Ramos (cell line): Measurements from ENCODE around the gene MBNL1.

ENCODE experiments used
- in situ Hi-C: fragments of 300-500 bp; cut with MboI; formaldehyde crosslinking; loops from one replicate; pipeline ENCODE4 v1.14.3; 2022; ENCODE audit warnings: low sequenced_read_pairs; ENCODE audit not compliant: unreplicated experiment

Gene MBNL1

GRCh38 chr3:152295344-152295743, 26.6 kb downstream of the MBNL1 start:
- in situ Hi-C loops = no loop called here

GRCh38 chr3:152295806-152296205, 27.1 kb downstream of the MBNL1 start:
- in situ Hi-C loops = no loop called here

- in situ Hi-C loops = no loop called here
These were observed 27.7 kb downstream of the MBNL1 start for GRCh38 chr3:152296382-152296781.

DNA sequence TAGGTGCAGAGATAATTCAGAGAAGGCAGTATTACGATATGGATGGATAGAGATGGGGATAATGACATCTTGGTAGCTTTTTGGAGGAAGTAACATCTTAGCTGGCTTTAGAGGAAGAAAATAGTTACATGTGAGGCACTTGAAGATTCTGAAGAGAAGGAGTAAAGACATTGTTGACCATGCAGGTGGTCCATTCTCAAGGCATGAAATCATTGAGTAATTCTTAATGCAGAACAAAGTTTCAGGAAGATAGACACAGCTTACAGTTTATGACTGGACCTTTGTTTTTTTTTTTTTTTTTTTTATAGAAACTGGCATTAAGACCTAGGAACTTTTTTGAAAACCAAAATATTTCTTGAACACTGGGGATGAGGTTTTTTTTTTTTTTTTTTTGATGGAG, 28.2 kb downstream of the MBNL1 start:
- in situ Hi-C loops = no loop called here

DNA sequence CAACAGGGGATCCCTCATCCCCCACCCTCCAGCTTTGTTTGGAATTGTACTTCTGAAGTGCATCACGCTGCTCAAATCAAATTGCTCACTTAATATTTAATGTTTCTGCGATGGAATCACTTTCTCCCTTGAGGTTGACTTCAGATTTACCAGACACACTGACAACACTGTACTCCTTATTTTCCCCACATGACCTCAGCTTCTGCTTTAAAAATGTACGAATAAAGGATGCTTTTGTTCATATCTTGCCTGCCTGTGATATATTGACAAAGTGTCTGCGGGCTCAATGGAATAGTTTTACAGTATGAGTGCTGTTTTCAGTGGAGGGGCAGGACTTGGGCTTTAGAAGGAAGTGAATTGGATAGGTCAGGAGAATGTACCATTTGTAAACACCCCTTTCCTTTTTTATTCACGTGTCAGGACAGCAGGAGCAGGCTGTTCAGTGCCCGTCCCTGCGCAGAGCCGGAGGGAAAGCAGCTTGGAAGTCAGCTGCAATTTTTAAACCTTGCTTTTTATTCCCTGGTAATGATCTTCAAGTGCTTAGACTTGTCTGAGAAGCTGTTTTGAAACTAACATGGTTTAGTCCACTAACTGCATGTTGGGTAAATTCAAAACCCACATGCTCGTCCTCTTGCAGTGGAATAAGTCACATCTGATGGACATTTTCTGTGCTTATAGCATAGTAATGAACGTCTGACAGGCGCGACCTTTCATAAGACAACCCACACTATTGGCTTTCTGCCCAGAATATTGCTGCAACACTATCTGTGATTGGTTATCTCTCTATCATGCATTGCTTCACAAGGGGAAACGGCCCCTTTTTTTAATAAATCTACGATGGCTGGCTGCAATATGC, 29.9 kb downstream of the MBNL1 start:
- in situ Hi-C loops = no loop called here

DNA sequence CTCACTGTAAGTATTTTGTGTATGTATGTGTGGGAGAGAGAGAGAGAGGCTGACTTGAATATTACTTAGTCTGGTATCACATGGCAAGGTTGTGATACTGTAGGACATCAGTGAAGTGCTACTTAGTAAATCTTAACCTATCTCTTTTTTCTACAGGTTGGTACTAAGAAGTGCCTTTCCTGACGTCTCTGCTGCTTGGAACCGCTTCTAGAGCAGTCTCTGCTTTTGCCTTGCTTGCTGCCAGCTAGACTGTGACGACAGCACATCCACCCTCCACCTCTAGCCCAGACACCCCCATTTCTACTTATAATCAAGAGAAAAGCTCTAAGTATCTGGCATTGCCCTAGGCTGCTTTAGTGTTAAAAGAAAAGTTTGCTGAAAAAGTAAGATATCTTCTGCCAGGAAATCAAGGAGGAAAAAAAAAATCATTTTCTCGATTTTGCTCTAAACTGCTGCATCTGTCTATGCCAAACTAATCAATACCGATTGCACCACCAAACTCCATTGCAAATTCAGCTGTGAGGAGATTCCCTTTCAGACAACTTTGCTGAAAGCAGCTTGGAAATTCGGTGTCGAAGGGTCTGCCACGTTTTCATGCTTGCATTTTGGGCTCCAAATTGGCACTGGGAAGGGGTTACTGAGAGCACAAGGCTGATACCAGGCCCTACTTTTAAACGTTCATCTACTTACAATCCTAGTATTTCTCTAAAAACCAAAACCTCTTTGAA, 30.7 kb downstream of the MBNL1 start:
- in situ Hi-C loops = no loop called here

GRCh38 chr3:152300029-152300731, 31.5 kb downstream of the MBNL1 start:
- in situ Hi-C loops = no loop called here

DNA sequence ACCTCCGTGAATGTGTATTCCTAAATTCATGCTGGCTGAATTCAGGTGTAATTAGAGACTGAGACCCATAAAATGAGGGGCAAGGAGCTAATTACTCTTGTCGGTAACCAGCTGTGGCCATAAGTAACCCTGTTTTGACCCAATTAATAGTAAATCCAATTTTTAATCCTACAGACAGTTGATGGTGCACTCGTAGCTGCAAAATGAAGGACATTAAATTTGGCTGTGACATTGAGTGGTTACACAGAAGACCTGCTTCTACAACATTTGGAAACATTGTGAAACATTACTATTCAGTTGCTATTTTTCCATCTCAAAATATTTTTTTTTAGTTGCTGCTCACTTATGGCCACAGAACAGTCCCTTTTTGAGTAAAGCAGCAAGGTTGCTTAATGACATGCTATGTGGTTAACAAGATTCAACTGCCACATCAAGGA, 33.0 kb downstream of the MBNL1 start:
- in situ Hi-C loops = no loop called here

- in situ Hi-C loops = no loop called here
These were observed 33.8 kb downstream of the MBNL1 start for GRCh38 chr3:152302521-152303021.

GRCh38 chr3:152304160-152304559, 35.4 kb downstream of the MBNL1 start:
- in situ Hi-C loops = no loop called here

DNA sequence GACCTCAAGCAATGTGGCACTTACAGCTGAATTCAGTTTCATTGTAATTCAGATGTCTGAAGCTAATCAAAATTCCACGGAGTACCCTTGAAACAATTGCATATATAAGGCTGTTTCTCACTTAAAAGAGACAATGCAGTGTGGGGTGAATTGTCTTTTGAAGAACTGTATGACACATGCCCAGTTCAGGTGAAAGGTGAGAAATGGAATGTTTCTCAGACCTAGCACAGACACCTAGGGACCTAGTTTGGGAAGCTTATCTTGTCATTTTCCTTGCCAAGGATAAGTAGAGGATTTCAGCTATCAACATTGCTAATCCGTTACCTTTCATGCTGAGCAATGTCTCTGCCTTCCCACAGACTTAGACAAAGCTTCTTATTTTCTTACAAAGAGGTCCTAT, 36.3 kb downstream of the MBNL1 start:
- in situ Hi-C loops = no loop called here

GRCh38 chr3:152307829-152308474, 39.2 kb downstream of the MBNL1 start:
- in situ Hi-C loops = no loop called here

GRCh38 chr3:152308475-152308844, 39.7 kb downstream of the MBNL1 start:
- in situ Hi-C loops = no loop called here

DNA sequence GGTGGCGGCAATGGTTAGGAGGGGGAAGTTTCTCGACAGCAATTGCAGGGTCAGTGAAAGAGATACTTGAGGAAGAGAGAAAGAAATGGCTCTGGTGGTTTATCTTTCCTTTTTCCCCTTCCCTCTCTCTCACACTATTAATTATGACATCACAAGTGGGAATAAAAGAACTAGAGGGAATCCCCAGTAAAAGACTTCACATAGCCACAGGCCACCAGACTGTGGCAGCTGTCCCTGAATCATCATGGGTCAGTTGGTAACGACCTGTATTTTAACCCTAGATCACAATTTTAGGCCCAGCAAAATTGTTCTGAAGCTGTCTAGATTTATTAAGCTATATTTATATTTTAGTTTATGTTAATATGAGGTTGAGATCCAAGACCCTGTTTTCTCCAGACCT, 40.3 kb downstream of the MBNL1 start:
- in situ Hi-C loops = no loop called here

GRCh38 chr3:152309535-152310307, 41.0 kb downstream of the MBNL1 start:
- in situ Hi-C loops = no loop called here

DNA sequence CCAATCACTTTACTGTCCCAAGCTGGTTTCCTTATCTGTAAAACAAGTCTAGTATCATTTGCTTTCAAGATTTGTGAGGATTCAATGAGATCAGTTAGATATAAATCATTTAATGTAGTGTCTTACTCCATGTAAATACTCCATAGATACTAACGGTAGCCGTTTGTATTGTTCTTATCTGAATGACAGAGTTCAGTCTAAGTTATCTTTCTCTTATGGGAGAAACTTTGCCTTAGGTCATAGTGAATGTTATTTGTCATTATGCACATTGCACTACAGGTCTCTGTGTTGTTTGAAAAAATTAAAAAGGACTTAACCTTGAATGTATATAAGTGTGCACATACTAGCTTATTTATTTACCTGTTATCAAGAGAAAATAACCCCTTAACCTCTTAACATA, 44.7 kb downstream of the MBNL1 start:
- in situ Hi-C loops = no loop called here

GRCh38 chr3:152313914-152314313, 45.2 kb downstream of the MBNL1 start:
- in situ Hi-C loops = no loop called here

DNA sequence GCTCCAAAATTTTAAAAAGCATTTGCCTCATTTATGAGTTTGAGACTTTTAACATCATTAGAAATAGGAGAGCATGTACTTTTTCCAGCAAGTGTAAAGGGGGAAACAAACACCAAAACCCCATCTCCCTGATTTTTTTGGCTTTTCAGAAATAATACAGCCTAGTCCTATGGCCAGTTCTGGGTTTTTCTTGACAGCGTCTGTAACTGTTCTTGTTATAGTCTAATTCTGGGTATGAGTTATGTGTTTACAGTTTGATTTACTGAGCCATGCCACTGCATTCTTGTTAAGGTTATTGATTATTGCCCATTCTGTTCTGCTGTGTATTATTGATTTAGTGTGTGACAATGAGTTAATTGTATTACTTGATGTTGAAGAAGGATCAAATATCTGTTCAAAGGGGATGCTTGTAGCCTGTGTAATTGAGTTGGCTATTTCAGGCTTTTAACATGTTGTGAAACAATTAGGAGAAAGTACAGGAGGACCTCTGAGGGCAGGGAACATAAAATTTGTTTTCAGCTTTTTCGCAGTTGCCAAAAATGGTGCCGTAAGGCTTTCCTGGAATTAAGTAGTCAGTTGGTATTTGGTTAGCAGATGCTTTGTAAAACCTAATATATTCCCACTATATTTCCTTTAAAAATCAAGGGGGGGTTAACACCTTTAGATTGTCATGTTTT, 46.1 kb downstream of the MBNL1 start:
- in situ Hi-C loops = no loop called here

DNA sequence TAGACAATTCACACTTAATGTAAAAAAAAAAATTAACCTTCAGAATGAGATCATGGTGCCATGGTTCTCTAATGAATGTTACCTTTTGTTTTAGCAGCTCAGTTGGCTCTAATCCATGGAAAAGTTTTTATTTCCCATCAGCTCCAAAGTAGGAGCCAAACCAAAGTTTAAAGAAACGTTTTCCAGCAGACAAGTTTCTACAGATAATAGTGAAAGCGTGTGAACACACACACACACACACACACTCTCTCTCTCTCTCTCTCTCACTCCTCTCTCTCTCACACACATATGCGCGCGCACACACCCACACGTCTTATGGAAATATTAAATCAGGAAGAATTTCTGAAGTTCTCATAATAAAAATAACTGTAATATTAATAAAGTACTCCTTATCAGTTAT, 46.9 kb downstream of the MBNL1 start:
- in situ Hi-C loops = no loop called here
